ENCODE measurements around the gene NAA35.

DNA sequence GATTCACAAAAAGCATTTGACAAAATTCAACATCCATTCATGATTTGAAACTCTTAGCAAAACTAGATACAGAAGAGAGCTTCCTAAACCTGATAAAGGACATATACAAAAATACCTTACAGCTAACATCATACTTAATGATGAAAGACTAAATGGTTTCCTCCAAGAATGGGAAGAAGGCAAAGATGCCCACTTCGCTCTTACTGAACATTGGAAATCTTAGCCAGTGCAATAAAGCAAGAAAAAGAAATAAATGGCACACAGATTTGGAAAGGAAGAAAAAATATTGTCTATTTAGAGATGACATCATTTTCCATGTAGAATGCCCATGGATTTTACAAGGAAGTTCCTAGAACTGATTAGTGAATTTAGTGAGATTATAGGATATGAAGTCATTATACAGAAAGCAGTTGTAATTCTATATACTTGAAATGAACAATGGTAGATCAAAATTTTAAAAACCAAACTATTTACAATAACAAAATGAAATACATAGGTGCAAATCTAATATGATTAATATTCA lies 64.4 kb downstream of the NAA35 start:
- TF ChIP-seq, protein P1, sequence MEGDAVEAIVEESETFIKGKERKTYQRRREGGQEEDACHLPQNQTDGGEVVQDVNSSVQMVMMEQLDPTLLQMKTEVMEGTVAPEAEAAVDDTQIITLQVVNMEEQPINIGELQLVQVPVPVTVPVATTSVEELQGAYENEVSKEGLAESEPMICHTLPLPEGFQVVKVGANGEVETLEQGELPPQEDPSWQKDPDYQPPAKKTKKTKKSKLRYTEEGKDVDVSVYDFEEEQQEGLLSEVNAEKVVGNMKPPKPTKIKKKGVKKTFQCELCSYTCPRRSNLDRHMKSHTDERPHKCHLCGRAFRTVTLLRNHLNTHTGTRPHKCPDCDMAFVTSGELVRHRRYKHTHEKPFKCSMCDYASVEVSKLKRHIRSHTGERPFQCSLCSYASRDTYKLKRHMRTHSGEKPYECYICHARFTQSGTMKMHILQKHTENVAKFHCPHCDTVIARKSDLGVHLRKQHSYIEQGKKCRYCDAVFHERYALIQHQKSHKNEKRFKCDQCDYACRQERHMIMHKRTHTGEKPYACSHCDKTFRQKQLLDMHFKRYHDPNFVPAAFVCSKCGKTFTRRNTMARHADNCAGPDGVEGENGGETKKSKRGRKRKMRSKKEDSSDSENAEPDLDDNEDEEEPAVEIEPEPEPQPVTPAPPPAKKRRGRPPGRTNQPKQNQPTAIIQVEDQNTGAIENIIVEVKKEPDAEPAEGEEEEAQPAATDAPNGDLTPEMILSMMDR (IDR thresholded peaks at IDR 0.05; ENCODE audit: poor library complexity): no peak
- TF ChIP-seq EZH2 (IDR thresholded peaks at IDR 0.05; ENCODE audit: borderline replicate concordance): no peak
- TF ChIP-seq EZH2phosphoT487 (IDR thresholded peaks at IDR 0.05; ENCODE audit: low read depth, severe bottlenecking, unreplicated experiment): no peak
